DND-41 (cell line): ENCODE results near the gene OSBP2.

ENCODE experiments used
- EZH2 ChIP-seq: IDR thresholded peaks from 3 replicates; pipeline ENCODE4 v1.6.1; 2012; ENCODE audit warnings: borderline replicate concordance, low read depth, mild to moderate bottlenecking, moderate library complexity, low read length, inconsistent platforms; ENCODE audit not compliant: severe bottlenecking
- TF ChIP-seq, protein P1 (sequence below): IDR thresholded peaks from 2 replicates; pipeline ENCODE4 v1.5.1; 2012; ENCODE audit warnings: borderline replicate concordance, low read length, moderate library complexity, mild to moderate bottlenecking; ENCODE audit not compliant: poor library complexity, severe bottlenecking; ENCODE audit errors: extremely low read depth

DNA sequence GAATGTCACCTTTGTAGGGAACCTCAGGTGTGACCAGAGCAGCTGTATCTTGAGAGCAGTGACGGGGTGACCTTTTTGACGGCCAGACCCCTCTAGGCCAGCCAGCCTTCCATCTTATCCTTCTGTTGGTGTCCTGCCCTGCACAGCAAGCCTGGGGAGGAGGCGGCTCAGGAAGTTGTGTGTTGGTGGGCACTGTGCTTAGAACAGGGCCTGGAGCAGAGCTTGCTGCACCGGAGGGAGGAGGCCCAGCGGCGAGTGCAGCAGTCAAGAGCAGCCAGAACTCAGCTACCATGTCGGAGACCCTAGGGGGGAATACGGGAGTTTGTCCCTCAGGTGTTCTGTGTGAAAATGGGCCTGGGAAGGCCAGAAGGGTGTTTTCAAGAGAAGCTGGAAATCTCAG, 129.4 kb downstream of the OSBP2 start:
- TF ChIP-seq, protein P1, sequence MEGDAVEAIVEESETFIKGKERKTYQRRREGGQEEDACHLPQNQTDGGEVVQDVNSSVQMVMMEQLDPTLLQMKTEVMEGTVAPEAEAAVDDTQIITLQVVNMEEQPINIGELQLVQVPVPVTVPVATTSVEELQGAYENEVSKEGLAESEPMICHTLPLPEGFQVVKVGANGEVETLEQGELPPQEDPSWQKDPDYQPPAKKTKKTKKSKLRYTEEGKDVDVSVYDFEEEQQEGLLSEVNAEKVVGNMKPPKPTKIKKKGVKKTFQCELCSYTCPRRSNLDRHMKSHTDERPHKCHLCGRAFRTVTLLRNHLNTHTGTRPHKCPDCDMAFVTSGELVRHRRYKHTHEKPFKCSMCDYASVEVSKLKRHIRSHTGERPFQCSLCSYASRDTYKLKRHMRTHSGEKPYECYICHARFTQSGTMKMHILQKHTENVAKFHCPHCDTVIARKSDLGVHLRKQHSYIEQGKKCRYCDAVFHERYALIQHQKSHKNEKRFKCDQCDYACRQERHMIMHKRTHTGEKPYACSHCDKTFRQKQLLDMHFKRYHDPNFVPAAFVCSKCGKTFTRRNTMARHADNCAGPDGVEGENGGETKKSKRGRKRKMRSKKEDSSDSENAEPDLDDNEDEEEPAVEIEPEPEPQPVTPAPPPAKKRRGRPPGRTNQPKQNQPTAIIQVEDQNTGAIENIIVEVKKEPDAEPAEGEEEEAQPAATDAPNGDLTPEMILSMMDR, result no peak
- TF ChIP-seq EZH2, result no peak
